Endothelial cell of umbilical vein (primary cell): Measurements from ENCODE around the gene RWDD1. TPM values are rescaled to one million over a fixed set of nuclear protein-coding genes. Genes with fewer than 3 reads are reported as not detected.

Source experiments
- BruUV-seq: library from RNA; stranded (reverse); fragments of 400-500 nt; replicated peaks from 2 replicates; lab custom pipeline; 2021; lab: Mats Ljungman, UMichigan
- CTCF ChIA-PET: fragments of 300-600, 350-600 bp; sonication (Branson Sonifier 250); formaldehyde crosslinking; loops from one replicate; lab custom pipeline; 2021; ENCODE audit warnings: antibody characterized with exemption, inconsistent platforms; lab: Charles Lee
- POLR2A ChIA-PET: fragments of 300-600, 350-600 bp; sonication (Branson Sonifier 250); formaldehyde crosslinking; loops from one replicate; lab custom pipeline; 2021; ENCODE audit warnings: antibody characterized with exemption, inconsistent platforms; lab: Charles Lee
- DNase-seq: peaks from one replicate; pipeline ENCODE4 v3.0.0-alpha.2; 2011; ENCODE audit warnings: low read depth, low spot score
- FAIRE-seq: peaks from 2 replicates; lab custom pipeline; 2011; peaks lifted over from hg19 to GRCh38; lab: Jason Lieb, UNC
- H2AFZ ChIP-seq: 2 replicates; pipeline ENCODE4 v1.6.0; 2012; ENCODE audit warnings: low read depth, low read length, control low read depth, inconsistent platforms
- H3K27ac ChIP-seq: 2 replicates; pipeline ENCODE4 v1.5.1; 2011; ENCODE audit warnings: low read depth, mild to moderate bottlenecking, control low read depth, low read length, moderate library complexity; ENCODE audit not compliant: insufficient read depth
- H3K27me3 ChIP-seq, 2 experiments: 2 replicates each; pipeline versions ENCODE4 v1.6.0 to v1.6.1; 2011; ENCODE audit warnings: low read length in 2 of 2, mixed read lengths in 1 of 2; ENCODE audit not compliant: control insufficient read depth in 2 of 2, insufficient read depth in 2 of 2
- H3K36me3 ChIP-seq, 2 experiments: 2 replicates in 1 of 2; 3 replicates in 1 of 2; pipeline ENCODE4 v1.5.1; 2011; ENCODE audit warnings: low read length in 2 of 2, mild to moderate bottlenecking in 1 of 2, moderate library complexity in 1 of 2; ENCODE audit not compliant: control insufficient read depth in 2 of 2, insufficient read depth in 2 of 2; ENCODE audit errors: extremely low read depth in 1 of 2
- H3K4me1 ChIP-seq: 3 replicates; pipeline ENCODE4 v1.5.1; 2011; ENCODE audit warnings: mild to moderate bottlenecking, low read length; ENCODE audit not compliant: control insufficient read depth, insufficient read depth; ENCODE audit errors: extremely low read depth
- H3K4me2 ChIP-seq: 2 replicates; pipeline ENCODE4 v1.6.1; 2011; ENCODE audit warnings: low read length, control low read depth, mixed read lengths; ENCODE audit not compliant: insufficient read depth
- H3K4me3 ChIP-seq, 3 experiments: fragments of 200-600 bp in 1 of 3; sonication (generic), shearing (Covaris generic) in 1 of 3; replicated peaks in 1 of 3; 2 replicates each; pipeline ENCODE4 v1.5.1; 2011 to 2016; ENCODE audit warnings: control low read depth in 3 of 3, low read length in 3 of 3, mild to moderate bottlenecking in 2 of 3, inconsistent platforms in 1 of 3, low read depth in 1 of 3, moderate library complexity in 1 of 3; ENCODE audit not compliant: insufficient read depth in 1 of 3
- H3K79me2 ChIP-seq: 2 replicates; pipeline ENCODE4 v1.6.0; 2012; ENCODE audit warnings: low read length, inconsistent platforms; ENCODE audit not compliant: control insufficient read depth, insufficient read depth
- H3K9ac ChIP-seq: replicated peaks from 2 replicates; pipeline ENCODE3; 2011; ENCODE audit warnings: low read length, control low read depth; ENCODE audit not compliant: insufficient read depth; ENCODE audit errors: extremely low read depth
- H3K9me1 ChIP-seq: replicated peaks from 3 replicates; pipeline ENCODE4 v1.6.0; 2011; ENCODE audit warnings: mild to moderate bottlenecking, low read length; ENCODE audit not compliant: control insufficient read depth, insufficient read depth; ENCODE audit errors: extremely low read depth
- H3K9me3 ChIP-seq: replicated peaks from 2 replicates; pipeline ENCODE4 v1.5.1; 2012; ENCODE audit warnings: low read length, inconsistent platforms; ENCODE audit not compliant: control insufficient read depth, insufficient read depth
- H4K20me1 ChIP-seq: replicated peaks from 2 replicates; pipeline ENCODE3; 2011; ENCODE audit warnings: mild to moderate bottlenecking, low read length; ENCODE audit not compliant: control insufficient read depth, insufficient read depth; ENCODE audit errors: extremely low read depth
- EZH2 ChIP-seq: IDR thresholded peaks from 2 replicates; pipeline ENCODE4 v1.6.1; 2012; ENCODE audit warnings: borderline replicate concordance, low read depth, mild to moderate bottlenecking, moderate library complexity, low read length, inconsistent platforms; ENCODE audit not compliant: severe bottlenecking
- FOS ChIP-seq: IDR thresholded peaks from 2 replicates; pipeline ENCODE4 v1.6.1; 2011; ENCODE audit warnings: mild to moderate bottlenecking, low read length, moderate library complexity, borderline replicate concordance; ENCODE audit not compliant: insufficient read depth
- GATA2 ChIP-seq: IDR thresholded peaks from 2 replicates; pipeline ENCODE4 v1.7.0; 2011; ENCODE audit warnings: low read depth, mild to moderate bottlenecking, moderate library complexity, mixed read lengths, low read length; ENCODE audit not compliant: insufficient read length, insufficient read depth
- JUN ChIP-seq: IDR thresholded peaks from 2 replicates; pipeline ENCODE4 v1.6.1; 2011; ENCODE audit warnings: borderline replicate concordance, low read depth; ENCODE audit not compliant: insufficient read length, insufficient read depth
- MYC ChIP-seq: IDR thresholded peaks from one replicate; pipeline ENCODE4 v1.6.1; 2011; ENCODE audit warnings: mild to moderate bottlenecking, low read depth, low read length
- POLR2A ChIP-seq: IDR thresholded peaks from 2 replicates; pipeline ENCODE4 v1.6.1; 2012; ENCODE audit warnings: low read depth, mild to moderate bottlenecking, control low read depth, low read length
- POLR2AphosphoS5 ChIP-seq: IDR thresholded peaks from 2 replicates; pipeline ENCODE4 v1.6.1; 2012; ENCODE audit warnings: low read depth, mild to moderate bottlenecking, control low read depth, low read length, moderate library complexity; ENCODE audit not compliant: insufficient read depth
- dilution Hi-C: fragments of 300-500 bp; cut with MboI; formaldehyde crosslinking; loops from one replicate; pipeline ENCODE4 v1.15.0; 2019; ENCODE audit warnings: low sequenced_read_pairs; ENCODE audit not compliant: extremely low pct_ligation_motif_present
- intact Hi-C: fragments of 100-400 bp; cut with micrococcal nuclease; formaldehyde crosslinking; loops from one replicate; pipeline ENCODE4 v1.10.0; 2022
- polyA plus RNA-seq, 4 experiments: library from polyadenylated mRNA; depleted of rRNA in 3 of 4; stranded (reverse) in 3 of 4; unstranded in 1 of 4; fragments of >200 nt; gene quantifications; 2 replicates each; pipeline versions ENCODE4 v1.2.1 to v1.2.3, GENCODE V29; 2011 to 2012; ENCODE audit warnings: missing spikeins in 1 of 4
- total RNA-seq: library from RNA; stranded (reverse); gene quantifications from 2 replicates; pipeline ENCODE4 v1.2.3, GENCODE V29; 2021
- TF ChIP-seq, protein P1 (sequence below), 2 donors: IDR thresholded peaks; 1 replicate in 1 of 2; 2 replicates in 1 of 2; pipeline ENCODE4 v1.5.1; 2011; ENCODE audit warnings: low read length in 2 of 2, mild to moderate bottlenecking in 2 of 2, moderate library complexity in 2 of 2, control low read depth in 1 of 2, inconsistent platforms in 1 of 2, low read depth in 1 of 2; ENCODE audit not compliant: insufficient read depth in 1 of 2; ENCODE audit errors: extremely low read depth in 1 of 2
- TF ChIP-seq, protein P2 (sequence below): IDR thresholded peaks from 2 replicates; pipeline ENCODE4 v1.6.1; 2011; ENCODE audit not compliant: insufficient read depth, insufficient read length

The RWDD1 gene
- total and polyA plus RNA-seq, 2 donors (not counting 3 experiments of a cell fraction or from before 2014, with no cell fraction given): 18.7 to 37.9 TPM

DNA sequence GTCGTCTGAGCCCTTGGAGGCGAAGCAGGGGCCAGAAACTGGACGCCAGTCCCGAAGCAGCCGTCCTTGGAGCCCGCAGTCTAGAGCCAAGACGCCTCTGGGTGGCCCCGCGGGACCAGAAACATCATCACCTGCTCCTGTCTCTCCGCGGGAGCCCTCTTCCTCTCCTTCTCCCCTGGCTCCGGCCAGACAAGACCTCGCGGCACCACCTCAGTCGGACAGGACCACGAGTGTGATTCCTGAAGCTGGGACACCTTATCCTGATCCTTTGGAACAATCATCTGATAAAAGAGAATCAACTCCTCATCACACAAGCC is 45.4 kb downstream of the RWDD1 start:
- Histone ChIP-seq H3K27ac (no peak overlapping the region), H4K20me1 (no peaks in the 10 kb centered on the region), H3K27me3 (peaks cover 6 to 17% of the 10 kb centered on the region in 2 experiments), H3K4me1 (peaks cover 9% of the 10 kb centered on the region), H3K4me2 (peak overlapping the region; percentile 93), H3K79me2 (no peaks in the 10 kb centered on the region), H3K9ac (no peak overlapping the region), H3K36me3 (no peaks in the 10 kb centered on the region), H3K9me3 (no peaks in the 10 kb centered on the region), H2AFZ (peak overlapping the region; percentile 63), H3K9me1 (no peaks in the 10 kb centered on the region), H3K4me3 (peak overlapping the region; percentile 28 to 84 (median 52))
- intact Hi-C loops: loop anchor here (1.0 to 10.0 kb wide), 2 partner anchors 337 to 348 kb away; partner anchors contain the start of gene TSPYL1
- TF ChIP-seq POLR2A: no peak
- no peak for TF ChIP-seq MYC
- no peak for TF ChIP-seq EZH2
- TF ChIP-seq FOS: no peak
- no peak for TF ChIP-seq GATA2
- TF ChIP-seq, protein P1, sequence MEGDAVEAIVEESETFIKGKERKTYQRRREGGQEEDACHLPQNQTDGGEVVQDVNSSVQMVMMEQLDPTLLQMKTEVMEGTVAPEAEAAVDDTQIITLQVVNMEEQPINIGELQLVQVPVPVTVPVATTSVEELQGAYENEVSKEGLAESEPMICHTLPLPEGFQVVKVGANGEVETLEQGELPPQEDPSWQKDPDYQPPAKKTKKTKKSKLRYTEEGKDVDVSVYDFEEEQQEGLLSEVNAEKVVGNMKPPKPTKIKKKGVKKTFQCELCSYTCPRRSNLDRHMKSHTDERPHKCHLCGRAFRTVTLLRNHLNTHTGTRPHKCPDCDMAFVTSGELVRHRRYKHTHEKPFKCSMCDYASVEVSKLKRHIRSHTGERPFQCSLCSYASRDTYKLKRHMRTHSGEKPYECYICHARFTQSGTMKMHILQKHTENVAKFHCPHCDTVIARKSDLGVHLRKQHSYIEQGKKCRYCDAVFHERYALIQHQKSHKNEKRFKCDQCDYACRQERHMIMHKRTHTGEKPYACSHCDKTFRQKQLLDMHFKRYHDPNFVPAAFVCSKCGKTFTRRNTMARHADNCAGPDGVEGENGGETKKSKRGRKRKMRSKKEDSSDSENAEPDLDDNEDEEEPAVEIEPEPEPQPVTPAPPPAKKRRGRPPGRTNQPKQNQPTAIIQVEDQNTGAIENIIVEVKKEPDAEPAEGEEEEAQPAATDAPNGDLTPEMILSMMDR (IDR thresholded peaks at IDR 0.05; ENCODE audit: extremely low read depth in 1 of 2, insufficient read depth in 1 of 2, low read depth in 1 of 2, low read length in 2 of 2): no peak
- no peak for TF ChIP-seq JUN
- TF ChIP-seq POLR2AphosphoS5: no peak
- TF ChIP-seq, protein P2, sequence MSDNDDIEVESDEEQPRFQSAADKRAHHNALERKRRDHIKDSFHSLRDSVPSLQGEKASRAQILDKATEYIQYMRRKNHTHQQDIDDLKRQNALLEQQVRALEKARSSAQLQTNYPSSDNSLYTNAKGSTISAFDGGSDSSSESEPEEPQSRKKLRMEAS: no peak
- DNase-seq: no peak
- CTCF ChIA-PET: interaction anchor here (0.6 to 1.5 kb wide), 17 partner anchors 8 to 348 kb away, joined by 3 to 6 read pairs (median 4); partner anchors contain the start of genes CALHM5, FAM162B and RWDD1
- no TSS peak for BruUV-seq
- dilution Hi-C loops: no loop called here
- peak; percentile 4 for FAIRE-seq
- POLR2A ChIA-PET: interaction anchor here (0.7 kb wide), 1 partner anchor 56 kb away, joined by 3 read pairs; no protein-coding TSS in a partner anchor
